ENCODE data around the gene KRIT1. TPM values are rescaled to one million over a fixed set of nuclear protein-coding genes. Genes with fewer than 3 reads are reported as not detected.

The KRIT1 gene
- 30.3 and 47.1 TPM in 2 replicates for total RNA-seq

GRCh38 chr7:92245487-92246359 lies at the start of gene KRIT1, which contains the start of gene ANKIB1:
Gene KRIT1, minus strand, starts transcription at chr7:92245914. Its CDS starts 3,779 bp downstream, at chr7:92242135.
Gene ANKIB1, plus strand, starts transcription at chr7:92245974. Its CDS starts 49,005 bp downstream, at chr7:92294979.

GRCh38 chr7:92178928-92179924 lies 66.5 kb downstream of the KRIT1 start, which contains the start of gene LRRD1:
Gene LRRD1, minus strand, starts transcription at chr7:92179142. Its CDS starts 13,940 bp downstream, at chr7:92165202.

Other genes with a start within 250 kb of the KRIT1 start
- gene CYP51A1, start 111.4 kb downstream of the KRIT1 start, total RNA-seq, result 150 and 227 TPM in 2 replicates
- gene LRRD1, start 66.8 kb downstream of the KRIT1 start, total RNA-seq, result under 0.01 TPM in 2 replicates
- 52.1 and 93.3 TPM in 2 replicates for gene ANKIB1, start 60 bp upstream of the KRIT1 start, total RNA-seq
- 11.9 and 30.2 TPM in 2 replicates for gene GATAD1, start 201.6 kb upstream of the KRIT1 start, total RNA-seq
- gene ERVW-1, start 232.0 kb upstream of the KRIT1 start, total RNA-seq, result not detected in 2 replicates